Measurements from ENCODE around the gene RBM7. TPM values are rescaled to one million over a fixed set of nuclear protein-coding genes. Genes with fewer than 3 reads are reported as not detected.

Gene RBM7
- total and polyA plus RNA-seq, 8 donors: 28.7 to 59.7 (median 49.2) TPM

- no peak for ATAC-seq
- no peak overlapping the region for H3K27ac ChIP-seq
- peaks cover 0 to 10% of the 10 kb centered on the region in 2 donors for H3K36me3 ChIP-seq
- H3K4me3 ChIP-seq: no peak overlapping the region
- intact Hi-C loops (cut with DNase I): no loop called here
- no peak for DNase-seq
- H3K4me1 ChIP-seq: no peaks in the 10 kb centered on the region
- TF ChIP-seq, protein P1, sequence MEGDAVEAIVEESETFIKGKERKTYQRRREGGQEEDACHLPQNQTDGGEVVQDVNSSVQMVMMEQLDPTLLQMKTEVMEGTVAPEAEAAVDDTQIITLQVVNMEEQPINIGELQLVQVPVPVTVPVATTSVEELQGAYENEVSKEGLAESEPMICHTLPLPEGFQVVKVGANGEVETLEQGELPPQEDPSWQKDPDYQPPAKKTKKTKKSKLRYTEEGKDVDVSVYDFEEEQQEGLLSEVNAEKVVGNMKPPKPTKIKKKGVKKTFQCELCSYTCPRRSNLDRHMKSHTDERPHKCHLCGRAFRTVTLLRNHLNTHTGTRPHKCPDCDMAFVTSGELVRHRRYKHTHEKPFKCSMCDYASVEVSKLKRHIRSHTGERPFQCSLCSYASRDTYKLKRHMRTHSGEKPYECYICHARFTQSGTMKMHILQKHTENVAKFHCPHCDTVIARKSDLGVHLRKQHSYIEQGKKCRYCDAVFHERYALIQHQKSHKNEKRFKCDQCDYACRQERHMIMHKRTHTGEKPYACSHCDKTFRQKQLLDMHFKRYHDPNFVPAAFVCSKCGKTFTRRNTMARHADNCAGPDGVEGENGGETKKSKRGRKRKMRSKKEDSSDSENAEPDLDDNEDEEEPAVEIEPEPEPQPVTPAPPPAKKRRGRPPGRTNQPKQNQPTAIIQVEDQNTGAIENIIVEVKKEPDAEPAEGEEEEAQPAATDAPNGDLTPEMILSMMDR (IDR thresholded peaks at IDR 0.05): no peak
- H3K9me3 ChIP-seq: no peaks in the 10 kb centered on the region
- H3K27me3 ChIP-seq: no peaks in the 10 kb centered on the region
Measured at GRCh38 chr11:114430290-114430689, 29.8 kb downstream of the RBM7 start.

DNA sequence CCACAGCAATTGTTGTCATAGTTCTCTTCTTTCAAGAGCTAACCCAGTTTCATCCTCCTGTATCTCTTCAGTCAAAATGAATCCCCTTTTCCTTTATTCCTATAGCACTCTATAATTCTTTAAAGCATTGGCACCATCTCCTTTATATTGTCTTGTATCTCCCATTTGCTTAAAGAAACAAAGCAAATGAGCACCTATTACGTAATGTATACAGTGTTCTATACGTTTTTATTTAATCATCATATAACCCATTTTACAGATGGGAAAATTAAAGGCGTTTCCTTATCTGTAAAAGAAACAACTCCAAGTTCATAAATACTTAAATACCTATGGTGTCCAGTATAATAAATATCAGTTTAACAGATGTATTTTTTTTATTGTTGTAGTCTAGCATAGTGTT lies 32.4 kb downstream of the RBM7 start:
- intact Hi-C loops (cut with DNase I): no loop called here
- Histone ChIP-seq H3K9me3 (no peaks in the 10 kb centered on the region), H3K36me3 (no peaks in the 10 kb centered on the region), H3K4me1 (no peaks in the 10 kb centered on the region), H3K27me3 (no peaks in the 10 kb centered on the region), H3K27ac (no peak overlapping the region), H3K4me3 (no peak overlapping the region)
- TF ChIP-seq, protein P1 (IDR thresholded peaks at IDR 0.05): no peak
- DNase-seq: no peak
- ATAC-seq: no peak

DNA sequence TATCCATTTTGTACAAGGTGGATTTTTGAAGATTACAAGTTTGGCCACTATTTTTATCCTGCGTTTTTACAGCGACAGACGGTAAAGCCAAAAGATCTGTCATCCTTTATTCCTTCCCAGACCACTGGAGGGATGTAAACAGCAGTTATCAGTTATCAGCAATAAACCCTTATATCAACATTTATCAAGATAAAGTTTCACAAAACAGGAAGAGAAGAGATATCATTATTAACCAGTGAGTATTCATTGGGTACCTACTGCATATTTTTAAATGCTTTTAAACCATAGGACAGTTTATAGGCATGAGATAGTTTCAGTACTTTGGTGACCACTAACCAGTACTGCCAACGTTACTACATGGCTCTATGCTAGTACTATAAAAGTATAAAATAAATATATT lies 32.9 kb downstream of the RBM7 start:
- TF ChIP-seq, protein P1 (IDR thresholded peaks at IDR 0.05): no peak
- Histone ChIP-seq H3K36me3 (no peaks in the 10 kb centered on the region), H3K27ac (no peak overlapping the region), H3K4me3 (no peak overlapping the region), H3K4me1 (peaks cover 0 to under 1% of the 10 kb centered on the region in 2 donors), H3K9me3 (no peaks in the 10 kb centered on the region), H3K27me3 (no peaks in the 10 kb centered on the region)
- DNase-seq: no peak
- intact Hi-C loops (cut with DNase I): no loop called here
- ATAC-seq: no peak

GRCh38 chr11:114438303-114438702 lies 37.8 kb downstream of the RBM7 start:
- Histone ChIP-seq H3K27me3 (no peaks in the 10 kb centered on the region), H3K4me3 (peak overlapping the region in 1 of 2 donors; percentile 79), H3K36me3 (no peaks in the 10 kb centered on the region), H3K27ac (peak overlapping the region; percentile 75 to 86), H3K9me3 (no peaks in the 10 kb centered on the region), H3K4me1 (peaks cover 11 to 22% of the 10 kb centered on the region in 2 donors)
- ATAC-seq (peak; percentile 38), DNase-seq (peak in 1 of 4 donors; percentile 23)
- TF ChIP-seq, protein P1 (IDR thresholded peaks at IDR 0.05): no peak
- intact Hi-C loops (cut with DNase I): no loop called here

DNA sequence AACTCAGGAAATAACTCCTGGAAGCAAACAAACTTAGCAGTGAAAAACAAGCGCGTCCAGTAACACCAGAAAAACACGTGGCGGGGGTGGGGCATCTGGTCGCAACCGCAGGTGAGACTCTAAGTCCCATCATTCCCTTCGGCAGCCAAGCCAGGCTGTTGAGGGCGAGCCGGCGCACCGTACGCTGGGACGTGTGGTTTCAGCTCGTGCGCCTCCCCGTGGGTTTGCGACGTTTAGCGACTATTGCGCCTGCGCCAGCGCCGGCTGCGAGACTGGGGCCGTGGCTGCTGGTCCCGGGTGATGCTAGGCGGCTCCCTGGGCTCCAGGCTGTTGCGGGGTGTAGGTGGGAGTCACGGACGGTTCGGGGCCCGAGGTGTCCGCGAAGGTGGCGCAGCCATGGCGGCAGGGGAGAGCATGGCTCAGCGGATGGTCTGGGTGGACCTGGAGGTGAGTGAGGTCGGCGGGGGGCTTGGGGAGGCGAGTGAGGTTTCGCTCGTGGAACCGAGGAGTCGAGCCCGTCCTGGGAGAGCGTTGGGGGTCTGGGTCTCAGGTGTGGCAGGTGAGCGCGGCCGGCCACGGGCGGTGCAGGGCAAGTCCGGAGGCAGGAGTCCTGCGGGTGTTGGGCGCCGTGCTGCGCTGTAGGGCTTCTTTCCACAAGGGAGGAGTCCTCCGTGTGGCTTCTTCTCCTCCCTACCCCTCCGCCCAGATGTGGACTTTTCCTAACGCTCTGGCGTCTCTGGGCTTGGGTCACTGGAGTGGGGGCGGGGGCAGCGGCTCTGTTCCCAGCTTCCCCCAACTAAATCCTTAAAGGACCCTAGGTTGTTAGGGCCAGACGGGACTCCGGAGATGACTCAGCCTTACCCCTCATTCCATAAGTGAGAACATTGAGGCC lies 39.0 kb downstream of the RBM7 start, which contains the start of gene REXO2:
Gene REXO2, plus strand, starts transcription at position 239 of the 892 bp plus-strand sequence. Its CDS starts 62 bp downstream, at position 301.
- peak; percentile 99 for ATAC-seq

More for the DNA sequence above, 39.0 kb downstream of the RBM7 start, which contains the start of gene REXO2:
- TF ChIP-seq, protein P1 (IDR thresholded peaks at IDR 0.05): peak in 1 of 2 donors; percentile 26
- DNase-seq: peak; percentile 87 to 97 (median 96)
- intact Hi-C loops (cut with DNase I): no loop called here
- Histone ChIP-seq H3K27me3 (no peaks in the 10 kb centered on the region), H3K4me3 (peak within 1 kb of the TSS; percentile 71 to 79), H3K27ac (peak within 1 kb of the TSS; percentile 75 to 86), H3K9me3 (no peaks in the 10 kb centered on the region), H3K36me3 (peaks cover 0 to 8% of the 10 kb centered on the region in 2 donors), H3K4me1 (peaks cover 11 to 22% of the 10 kb centered on the region in 2 donors)
